HepG2 (cell line): Measurements from ENCODE around the gene GP2.

Source experiments
- CTCF ChIP-seq: sonication (generic); formaldehyde crosslinking; IDR thresholded peaks from 2 replicates; pipeline ENCODE4 v1.5.0; 2020; ENCODE audit warnings: mild to moderate bottlenecking, missing genetic modification reagents, moderate library complexity
- PCBP1 ChIP-seq: fragments of 200-400 bp; formaldehyde crosslinking; IDR thresholded peaks from 2 replicates; pipeline ENCODE4 v1.6.1; 2017; ENCODE audit warnings: mild to moderate bottlenecking, low read depth, low read length, borderline replicate concordance
- RAD21 ChIP-seq: fragments of 450-650 bp; formaldehyde crosslinking; IDR thresholded peaks from 2 replicates; pipeline ENCODE4 v1.5.0; 2020; ENCODE audit warnings: mild to moderate bottlenecking
- RBM39 ChIP-seq: fragments of 200-400 bp; formaldehyde crosslinking; IDR thresholded peaks from one replicate; pipeline ENCODE4 v1.6.1; 2018; ENCODE audit warnings: antibody characterized with exemption, mild to moderate bottlenecking, low read depth, low read length; ENCODE audit not compliant: poor library complexity, severe bottlenecking
- SETDB1 ChIP-seq: sonication (generic); formaldehyde crosslinking; IDR thresholded peaks from 2 replicates; pipeline ENCODE4 v1.5.1; 2020; ENCODE audit warnings: missing genetic modification reagents, mild to moderate bottlenecking, borderline replicate concordance
- SIN3A ChIP-seq: IDR thresholded peaks from 2 replicates; pipeline ENCODE4 v1.6.1; 2011; ENCODE audit warnings: low read depth, mild to moderate bottlenecking, control low read depth, low read length, borderline replicate concordance
- TAF1 ChIP-seq: sonication (generic); formaldehyde crosslinking; IDR thresholded peaks from 2 replicates; pipeline ENCODE4 v1.4.0; 2020; ENCODE audit warnings: missing genetic modification reagents
- TBL1XR1 ChIP-seq: fragments of 150-350 bp; IDR thresholded peaks from 2 replicates; pipeline ENCODE4 v1.6.1; 2014; ENCODE audit warnings: borderline replicate concordance, low read length; ENCODE audit not compliant: partially characterized antibody
- TFDP2 ChIP-seq: sonication (generic); formaldehyde crosslinking; IDR thresholded peaks from 2 replicates; pipeline ENCODE4 v1.4.0; 2020; ENCODE audit warnings: missing genetic modification reagents
- ZNF34 ChIP-seq: sonication (generic); formaldehyde crosslinking; IDR thresholded peaks from 2 replicates; pipeline ENCODE4 v1.4.0; 2020; ENCODE audit warnings: mild to moderate bottlenecking, missing genetic modification reagents, borderline replicate concordance
- TF ChIP-seq, protein P1 (sequence below): sonication (generic); formaldehyde crosslinking; IDR thresholded peaks from 2 replicates; pipeline ENCODE4 v1.4.0; 2020; ENCODE audit warnings: missing genetic modification reagents

- no peak for TF ChIP-seq RBM39
- TF ChIP-seq PCBP1 = no peak
- TF ChIP-seq TBL1XR1 = no peak
- no peak for TF ChIP-seq TAF1 (CRISPR knock-in tag)
- TF ChIP-seq SETDB1 (CRISPR knock-in tag) = no peak
- no peak for TF ChIP-seq RAD21 (CRISPR knock-in tag)
- no peak for TF ChIP-seq CTCF
- TF ChIP-seq SIN3A = no peak
- no peak for TF ChIP-seq TFDP2 (CRISPR knock-in tag)
- TF ChIP-seq, protein P1, sequence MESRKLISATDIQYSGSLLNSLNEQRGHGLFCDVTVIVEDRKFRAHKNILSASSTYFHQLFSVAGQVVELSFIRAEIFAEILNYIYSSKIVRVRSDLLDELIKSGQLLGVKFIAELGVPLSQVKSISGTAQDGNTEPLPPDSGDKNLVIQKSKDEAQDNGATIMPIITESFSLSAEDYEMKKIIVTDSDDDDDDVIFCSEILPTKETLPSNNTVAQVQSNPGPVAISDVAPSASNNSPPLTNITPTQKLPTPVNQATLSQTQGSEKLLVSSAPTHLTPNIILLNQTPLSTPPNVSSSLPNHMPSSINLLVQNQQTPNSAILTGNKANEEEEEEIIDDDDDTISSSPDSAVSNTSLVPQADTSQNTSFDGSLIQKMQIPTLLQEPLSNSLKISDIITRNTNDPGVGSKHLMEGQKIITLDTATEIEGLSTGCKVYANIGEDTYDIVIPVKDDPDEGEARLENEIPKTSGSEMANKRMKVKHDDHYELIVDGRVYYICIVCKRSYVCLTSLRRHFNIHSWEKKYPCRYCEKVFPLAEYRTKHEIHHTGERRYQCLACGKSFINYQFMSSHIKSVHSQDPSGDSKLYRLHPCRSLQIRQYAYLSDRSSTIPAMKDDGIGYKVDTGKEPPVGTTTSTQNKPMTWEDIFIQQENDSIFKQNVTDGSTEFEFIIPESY (CRISPR knock-in tag) = no peak
- TF ChIP-seq ZNF34 (CRISPR knock-in tag) = no peak
Measured at GRCh38 chr16:20308801-20309590, 18.3 kb downstream of the GP2 start.
